Activated naive CD4-positive, alpha-beta T cell treated with Interleukin-2 at 50 U/mL for 16 hours (primary cell): ENCODE measurements around the gene MARK2.
A peak's percentile ranks its signal among the peaks of the same experiment; 100 is the strongest.
"Not testable (repeated sequence)": the region's sequence is repeated elsewhere in the genome, so short reads cannot be mapped to it uniquely, and the experiment has no call there.

Experiments
- DNase-seq: peaks from one replicate; pipeline ENCODE4 v3.0.0-alpha.2; 2020

MARK2 gene

DNA sequence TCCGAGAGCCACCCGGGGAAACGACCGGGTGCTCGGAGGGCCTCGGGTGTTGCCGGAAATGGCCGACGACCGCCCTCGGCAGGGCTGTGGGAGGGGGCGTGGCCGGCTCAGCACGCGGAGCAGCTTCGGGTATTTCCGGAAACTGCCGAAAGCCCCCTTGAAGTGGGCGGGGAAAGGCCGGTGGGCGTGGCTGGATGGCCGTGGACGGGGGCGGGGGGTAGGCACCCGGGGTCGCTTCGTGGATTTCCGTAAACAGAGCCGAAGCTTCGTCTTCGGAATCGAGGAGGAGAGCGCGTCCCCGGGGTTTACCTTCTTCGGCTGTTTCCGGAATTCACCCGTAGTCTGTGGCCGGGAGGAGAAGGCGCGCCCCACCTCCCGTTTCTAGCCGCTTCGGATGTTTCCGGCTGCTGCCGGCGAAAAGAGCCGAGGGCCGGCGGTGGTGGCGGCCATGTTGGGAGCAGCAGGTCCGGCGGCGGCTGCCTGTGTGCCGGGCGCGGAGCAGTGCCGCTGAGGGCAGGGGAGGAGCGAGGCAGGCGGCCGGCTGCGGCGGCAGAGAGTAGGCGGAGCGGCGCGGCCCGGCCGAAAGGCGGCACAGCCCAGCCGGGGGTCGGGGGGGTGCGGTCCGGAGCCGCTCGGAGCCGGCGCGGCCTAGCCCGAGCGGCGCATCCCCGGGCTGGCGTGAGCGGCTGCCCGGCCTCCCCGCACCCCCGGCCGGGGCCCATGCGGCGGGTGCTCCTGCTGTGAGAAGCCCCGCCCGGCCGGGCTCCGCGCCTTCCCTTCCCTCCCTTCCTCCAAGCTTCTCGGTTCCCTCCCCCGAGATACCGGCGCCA lies at the start of gene MARK2:
Gene MARK2 (plus strand): TSS at position 433 of the 830 bp plus-strand sequence. CDS start 397 bp downstream, at position 830.
- peak; percentile 99 for DNase-seq

DNA sequence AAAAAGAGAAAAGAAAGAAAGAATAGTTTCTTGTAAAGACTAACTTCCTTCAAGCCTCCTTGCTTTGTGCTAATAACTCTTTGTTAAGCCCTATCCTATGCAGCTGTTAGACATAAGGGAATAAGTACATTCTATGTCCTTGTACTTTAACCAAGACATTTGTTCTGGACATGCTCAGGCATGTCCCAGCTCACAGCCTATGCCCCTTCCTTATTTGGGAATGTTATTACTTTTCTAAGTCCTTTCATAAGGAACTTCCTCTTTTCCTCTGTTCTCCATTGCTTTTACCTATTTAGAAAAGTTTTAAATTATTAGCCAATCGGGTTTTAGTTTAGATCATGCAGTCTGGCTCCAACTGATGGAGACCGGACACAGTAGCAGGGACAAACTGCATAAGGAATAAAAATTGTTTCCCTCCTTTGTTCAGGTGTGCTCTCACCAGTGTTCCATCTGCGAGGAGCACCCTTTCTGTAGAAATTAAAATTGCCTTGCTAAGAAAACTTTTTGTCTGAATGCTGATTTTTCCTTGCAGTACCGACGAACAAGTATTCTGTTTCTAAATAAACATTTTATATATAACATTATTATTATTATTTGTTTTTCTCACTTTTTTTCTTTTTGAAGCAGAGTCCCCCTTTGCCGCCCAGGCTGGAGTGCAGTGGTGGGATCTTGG lies 47.3 kb upstream of the MARK2 start:
- no peak for DNase-seq

DNA sequence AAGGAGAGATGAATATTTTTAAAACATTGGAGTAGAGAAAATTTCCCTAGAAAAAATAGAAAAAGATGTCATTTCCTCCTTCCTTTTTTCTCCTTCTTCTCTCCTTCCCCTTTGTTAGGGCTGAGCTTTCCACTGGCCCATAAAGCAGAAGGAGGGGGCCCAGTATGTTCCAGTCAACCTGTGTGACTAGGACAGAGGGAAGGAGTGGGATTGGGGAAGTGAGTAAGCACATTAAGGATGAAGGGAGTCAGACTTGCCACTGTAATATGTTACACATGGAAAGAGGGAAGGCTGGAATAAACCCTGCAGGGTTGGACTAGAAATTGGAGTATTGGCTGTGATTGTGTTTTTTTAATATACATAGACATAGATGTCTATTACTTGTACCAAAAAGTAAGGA lies 45.7 kb upstream of the MARK2 start:
- no peak for DNase-seq

DNA sequence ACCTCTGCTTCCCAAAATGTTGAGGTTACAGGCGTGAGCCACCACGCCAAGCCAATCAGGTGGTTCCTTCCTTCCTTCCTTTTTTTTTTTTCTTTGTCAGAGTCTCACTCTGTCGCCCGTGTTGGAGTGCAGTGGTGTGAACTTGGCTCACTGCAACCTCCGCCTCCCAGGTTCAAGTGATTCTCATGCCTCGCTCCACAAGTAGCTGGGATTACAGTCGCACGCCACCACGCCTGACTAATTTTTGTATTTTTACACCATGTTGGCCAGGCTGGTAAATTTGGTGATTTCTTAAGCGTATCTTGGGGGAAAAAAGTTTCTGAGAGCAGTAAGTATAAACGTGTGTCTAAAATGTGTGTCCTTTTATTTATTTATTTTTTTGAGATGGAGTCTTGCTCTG lies 43.8 kb upstream of the MARK2 start:
- DNase-seq = no peak

DNA sequence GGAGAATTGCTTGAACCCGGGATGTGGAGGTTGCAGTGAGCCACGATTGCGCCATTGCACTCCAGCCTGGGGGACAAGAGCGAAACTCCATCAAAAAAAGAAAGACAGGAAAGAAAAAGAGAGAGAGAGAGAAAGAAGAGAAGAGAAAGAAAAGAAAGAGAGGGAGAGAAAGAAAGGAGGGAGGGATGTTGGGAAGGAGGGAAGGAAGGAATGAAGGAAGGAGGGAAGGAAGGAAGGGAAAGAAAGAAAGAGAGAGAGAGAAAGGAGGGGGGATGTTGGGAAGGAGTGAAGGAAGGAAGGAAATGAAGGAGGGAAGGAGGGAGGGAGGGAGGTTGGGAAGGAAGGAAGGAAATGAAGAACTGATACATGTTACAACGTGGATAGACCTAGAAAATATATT lies 38.0 kb upstream of the MARK2 start:
- no peak for DNase-seq

DNA sequence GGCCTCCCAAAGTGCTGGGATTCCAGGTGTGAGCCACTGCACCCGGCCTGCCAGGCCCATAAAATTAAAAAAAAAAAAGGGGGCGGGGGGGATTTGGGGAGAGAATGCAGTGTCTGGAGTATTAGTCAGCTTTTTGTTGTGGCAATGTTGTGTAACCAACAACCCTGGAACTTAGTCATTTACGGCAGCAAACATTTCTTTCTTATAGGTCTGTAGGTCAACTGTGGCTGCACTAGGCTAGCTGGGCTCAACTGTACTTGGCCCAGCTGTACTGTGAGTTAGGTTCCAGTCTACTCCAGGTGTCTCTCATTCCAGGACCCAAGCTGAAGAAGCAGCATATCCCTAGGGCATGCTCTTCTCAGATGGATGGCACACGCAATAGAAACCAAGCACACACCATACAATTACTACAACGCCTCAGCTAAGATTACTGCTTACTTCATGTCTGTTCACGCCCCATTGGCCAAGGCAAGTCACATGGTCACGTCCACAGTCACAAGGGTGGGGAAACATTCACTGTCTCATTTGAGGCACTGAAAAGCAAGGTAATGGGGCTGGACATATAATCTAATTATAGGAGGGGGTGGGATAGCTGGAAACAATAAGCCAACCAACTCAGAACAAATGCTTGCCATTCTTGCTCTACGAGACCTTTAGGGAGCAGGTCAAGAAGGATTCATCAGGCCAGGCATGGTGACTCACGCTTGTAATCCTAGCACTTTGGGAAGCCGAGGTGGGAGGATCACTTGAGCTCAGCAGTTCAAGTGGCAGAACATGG lies 36.1 kb upstream of the MARK2 start:
- no peak for DNase-seq

DNA sequence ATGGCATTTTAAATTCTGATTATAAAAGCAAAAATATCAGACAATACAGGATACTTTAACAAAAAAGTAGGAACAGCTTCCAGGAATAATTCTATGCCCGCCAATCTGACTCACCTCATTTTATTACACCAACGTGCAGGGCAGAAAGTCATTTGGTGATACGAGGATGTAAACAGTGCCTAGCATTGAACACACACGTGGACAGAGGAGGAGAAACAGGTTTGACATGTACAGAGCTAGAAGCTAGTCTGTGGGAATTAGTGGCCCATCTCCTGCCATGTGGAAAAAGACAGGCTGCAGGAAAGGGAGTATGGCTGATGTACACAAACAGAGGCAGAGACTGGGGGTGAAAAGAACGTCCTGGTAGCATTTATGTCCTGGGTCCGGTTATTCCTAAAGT lies 34.7 kb upstream of the MARK2 start:
- no peak for DNase-seq

DNA sequence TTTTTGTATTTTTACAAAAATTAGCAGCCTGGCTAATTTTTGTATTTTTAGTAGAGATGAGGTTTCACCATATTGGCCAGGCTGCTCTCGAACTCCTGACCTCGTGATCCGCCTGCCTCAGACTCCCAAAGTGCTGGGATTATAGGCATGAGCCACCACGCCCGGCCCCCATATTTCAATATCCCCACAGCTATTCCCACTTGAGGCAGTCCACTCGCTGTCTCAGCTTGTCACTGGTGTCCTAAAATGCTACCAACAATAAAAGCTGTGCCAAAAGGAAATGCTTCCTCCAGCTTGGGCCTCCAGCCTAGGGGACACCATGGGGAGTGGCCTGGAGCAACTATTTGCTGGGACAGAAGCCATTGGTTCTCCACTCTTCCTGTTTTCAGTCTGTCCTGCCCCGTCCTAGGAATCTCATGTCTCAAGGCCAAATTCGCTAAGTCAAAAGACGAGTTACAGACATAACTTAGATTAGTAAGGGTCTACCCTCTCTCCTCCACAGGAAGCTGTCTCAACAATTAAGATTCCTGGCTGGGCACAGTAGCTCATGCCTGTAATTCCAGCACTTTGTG lies 33.0 kb upstream of the MARK2 start:
- DNase-seq = no peak

DNA sequence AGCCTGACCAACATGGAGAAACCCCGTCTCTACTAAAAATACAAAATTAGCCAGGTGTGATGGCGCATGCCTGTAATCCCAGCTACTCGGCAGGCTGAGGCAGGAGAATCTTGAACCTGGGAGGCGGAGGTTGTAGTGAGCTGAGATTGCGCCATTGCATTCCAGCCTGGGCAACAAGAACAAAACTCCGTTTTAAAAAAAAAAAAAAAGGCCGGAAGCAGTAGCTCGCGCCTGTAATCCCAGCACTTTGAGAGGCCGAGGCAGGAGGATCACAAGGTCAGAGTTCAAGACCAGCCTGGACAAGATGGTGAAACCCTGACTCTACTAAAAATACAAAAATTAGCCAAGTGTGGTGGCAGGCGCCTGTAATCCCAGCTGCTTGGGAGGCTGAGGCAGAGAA lies 28.5 kb upstream of the MARK2 start:
- not testable (repeated sequence) for DNase-seq

DNA sequence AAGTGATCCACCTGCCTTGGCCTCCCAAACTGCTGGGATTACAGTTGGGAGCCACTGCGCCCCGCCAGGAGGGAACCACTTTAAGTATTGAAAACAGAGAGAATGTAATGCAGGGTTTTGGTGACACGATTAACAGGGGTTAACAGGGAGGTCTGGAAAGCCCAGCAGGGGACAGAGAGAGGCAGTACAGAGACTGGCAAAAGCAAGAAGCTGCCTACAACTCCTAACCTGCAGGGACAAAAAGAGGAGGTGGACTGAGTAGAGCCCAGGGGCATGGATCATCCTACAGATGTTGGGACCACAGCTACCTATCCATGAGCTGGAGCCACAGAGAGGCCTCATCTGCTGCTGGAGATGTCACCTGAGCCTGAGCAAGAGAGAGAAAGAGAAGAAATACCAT lies 27.4 kb upstream of the MARK2 start:
- no peak for DNase-seq

DNA sequence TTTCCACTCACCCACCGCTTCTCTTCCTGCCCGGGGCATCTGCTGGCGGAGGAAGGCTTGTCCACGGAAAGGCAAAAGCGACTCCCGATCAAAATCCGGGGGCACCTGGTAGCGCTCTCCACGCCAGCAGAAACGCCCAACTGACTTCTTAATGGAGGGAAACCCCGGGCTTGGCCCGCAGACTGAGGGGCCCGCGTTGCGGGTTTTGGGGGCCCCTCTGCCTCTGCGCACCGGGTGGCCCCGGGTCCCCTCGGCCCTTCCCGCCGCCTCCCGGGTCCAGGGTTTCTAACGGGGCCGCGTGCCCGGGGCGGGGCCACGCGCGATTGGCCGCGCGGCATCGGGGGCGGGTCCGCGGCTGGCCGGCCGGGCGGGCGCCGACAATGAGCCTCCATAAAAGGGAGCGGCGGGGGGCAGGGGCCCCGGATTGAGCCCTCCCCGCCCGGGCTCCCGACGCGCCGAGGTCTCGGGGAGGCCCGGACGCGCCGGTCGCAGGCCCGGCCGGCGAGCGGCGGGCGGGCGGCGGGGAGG lies 25.8 kb upstream of the MARK2 start, which contains the start of gene SPINDOC:
Gene SPINDOC (plus strand): TSS at position 422 of the 528 bp plus-strand sequence. CDS start 231 bp downstream, outside the sequence.
- DNase-seq = peak; percentile 75

DNA sequence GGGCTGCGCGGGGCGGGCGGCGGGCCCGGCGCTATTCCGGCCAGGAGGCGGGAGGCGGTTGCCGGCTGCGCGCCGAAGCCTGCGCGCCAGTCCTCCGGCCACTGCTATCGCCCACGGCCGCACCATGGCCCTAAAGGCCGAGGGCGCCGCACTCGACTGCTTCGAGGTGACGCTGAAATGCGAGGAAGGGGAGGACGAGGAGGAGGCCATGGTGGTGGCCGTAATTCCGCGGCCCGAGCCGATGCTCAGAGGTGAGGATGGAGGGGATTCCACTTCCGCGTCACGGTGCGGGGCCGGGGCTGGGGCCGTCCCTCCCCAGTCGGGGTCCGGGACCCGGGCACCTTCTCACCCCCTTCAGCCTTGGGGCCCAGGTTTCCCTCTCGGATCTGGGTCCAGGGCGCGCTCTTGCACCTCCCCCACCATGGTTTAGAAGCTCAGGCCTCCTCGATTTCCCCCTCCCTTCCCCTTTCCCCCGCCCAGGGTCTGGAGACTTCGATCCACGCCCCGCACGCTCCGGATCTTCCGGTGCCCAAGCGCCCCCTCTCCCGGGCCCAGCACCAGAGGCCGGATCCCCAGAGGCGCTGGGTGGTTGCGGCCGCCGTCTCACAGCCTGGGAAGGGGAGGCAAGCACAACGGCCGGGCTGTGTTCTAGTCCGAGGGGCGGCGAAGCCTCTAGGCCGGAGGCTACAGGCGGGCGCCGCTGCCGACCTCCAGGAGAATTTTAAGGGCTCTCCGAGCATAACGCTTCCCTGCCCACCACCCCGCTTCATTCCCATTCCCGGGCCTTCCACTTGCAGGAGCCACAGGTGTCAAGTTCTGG lies 25.1 kb upstream of the MARK2 start:
- DNase-seq = peak; percentile 42

DNA sequence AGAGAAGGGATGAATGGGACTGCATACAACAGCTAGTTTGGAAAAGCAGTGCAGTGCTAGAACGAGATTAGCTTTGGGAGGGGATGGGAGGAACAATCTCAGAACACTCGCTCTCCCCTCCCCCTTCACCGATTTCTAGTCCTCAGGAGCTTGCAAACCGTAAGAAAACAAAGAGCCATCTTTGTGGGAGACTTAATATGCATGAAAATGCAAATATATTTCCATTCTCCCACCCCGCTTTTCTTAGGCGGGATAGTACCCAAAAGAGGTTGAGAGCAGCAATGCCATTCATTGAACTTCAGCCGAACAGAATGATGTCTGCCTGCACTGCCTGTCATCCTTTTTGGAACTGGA lies 24.6 kb upstream of the MARK2 start:
- DNase-seq = no peak

DNA sequence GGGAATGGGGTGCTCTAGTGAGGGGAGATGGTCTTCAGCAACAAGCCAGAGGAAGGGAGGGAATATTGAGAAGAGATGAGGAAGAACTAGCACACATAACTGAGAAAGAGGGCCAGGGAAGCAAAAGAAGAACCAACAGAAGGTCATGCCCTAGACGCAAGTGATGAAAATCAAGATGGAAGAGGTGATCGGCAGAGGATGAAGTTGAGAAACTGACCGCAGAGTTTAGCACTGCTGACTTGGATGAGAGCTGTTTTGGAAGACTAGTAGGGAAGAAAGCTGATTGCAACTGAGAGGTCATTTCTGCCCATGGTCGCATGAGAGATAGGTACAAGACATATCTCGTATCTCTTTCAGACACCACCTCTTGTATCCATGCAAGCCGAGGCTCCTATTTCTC lies 22.7 kb upstream of the MARK2 start:
- DNase-seq = no peak

DNA sequence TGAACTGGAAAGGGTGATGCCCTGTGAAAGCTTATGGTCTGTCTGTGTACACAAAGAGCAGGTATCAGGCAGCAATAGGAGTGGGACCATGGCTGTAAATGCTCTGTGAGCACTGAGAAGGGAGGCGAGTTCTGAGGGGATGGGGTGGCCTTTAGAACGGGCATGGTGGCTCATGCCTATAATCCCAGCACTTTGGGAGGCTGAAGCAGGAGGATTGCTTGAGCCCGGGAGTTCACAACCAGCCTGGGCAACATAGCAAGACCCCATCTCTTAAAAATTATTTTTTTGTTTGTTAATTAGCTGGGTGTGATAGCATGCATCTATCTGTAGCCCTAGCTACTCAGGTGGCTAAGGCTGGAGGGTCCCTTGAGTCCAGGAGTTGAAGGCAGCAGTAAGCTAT lies 22.2 kb upstream of the MARK2 start:
- no peak for DNase-seq

DNA sequence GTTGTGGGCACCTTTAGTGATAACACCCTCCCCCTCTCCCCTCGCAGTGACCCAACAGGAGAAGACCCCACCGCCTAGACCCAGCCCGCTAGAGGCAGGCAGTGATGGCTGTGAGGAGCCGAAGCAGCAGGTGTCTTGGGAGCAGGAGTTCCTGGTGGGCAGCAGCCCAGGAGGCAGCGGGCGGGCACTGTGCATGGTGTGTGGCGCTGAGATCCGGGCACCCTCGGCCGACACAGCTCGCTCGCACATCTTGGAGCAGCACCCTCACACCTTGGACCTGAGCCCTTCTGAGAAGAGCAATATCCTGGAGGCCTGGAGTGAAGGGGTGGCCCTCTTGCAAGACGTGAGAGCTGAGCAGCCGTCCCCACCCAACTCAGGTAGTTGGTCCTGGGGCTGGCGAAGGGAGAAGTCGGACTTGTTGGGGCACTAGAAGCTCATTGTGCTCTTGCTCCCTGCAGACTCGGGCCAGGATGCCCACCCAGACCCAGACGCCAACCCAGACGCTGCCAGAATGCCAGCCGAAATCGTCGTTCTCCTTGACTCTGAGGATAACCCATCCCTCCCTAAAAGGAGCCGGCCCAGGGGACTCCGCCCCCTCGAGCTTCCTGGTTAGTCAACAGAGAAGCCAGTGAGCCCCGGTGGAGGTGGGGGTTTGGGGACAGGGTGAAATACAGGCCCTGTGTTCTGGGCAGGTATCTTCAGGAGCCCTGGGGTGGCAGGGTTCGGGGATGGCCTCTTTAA lies 21.0 kb upstream of the MARK2 start:
- DNase-seq = no peak

DNA sequence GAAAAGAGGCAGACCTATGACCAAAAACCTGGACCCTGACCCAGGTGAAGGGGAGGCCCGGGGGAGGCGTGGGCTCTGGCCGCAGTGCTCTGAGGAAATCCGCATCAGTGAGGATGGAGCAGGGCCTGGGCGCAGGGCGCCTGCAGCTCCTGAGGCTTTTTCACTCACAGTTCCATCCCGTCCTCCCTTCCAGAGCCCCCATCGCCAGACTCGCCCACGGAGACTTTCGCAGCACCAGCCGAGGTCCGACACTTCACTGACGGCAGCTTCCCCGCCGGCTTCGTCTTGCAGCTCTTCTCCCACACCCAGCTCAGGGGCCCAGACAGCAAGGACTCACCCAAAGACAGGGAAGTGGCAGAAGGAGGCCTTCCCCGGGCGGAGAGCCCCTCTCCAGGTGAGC lies 20.3 kb upstream of the MARK2 start:
- no peak for DNase-seq

DNA sequence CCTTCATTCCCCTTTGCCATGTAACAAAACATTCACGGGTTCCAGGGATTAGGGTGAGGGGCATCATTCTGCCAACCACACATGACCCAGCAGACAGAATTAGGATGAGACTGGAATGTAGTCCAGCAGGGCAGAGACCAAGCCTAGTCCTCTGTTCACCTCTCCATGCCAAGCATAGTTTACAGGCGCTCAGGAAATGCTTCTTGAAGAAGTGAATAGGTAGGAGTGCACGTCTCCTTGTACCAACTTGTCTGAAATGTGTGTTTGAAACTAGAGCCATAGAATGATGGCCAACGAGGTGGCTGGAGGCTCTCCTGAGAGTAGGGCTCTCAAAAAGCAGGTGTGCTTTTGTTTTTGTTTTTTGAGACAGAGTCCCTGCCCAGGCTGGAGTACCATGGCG lies 17.5 kb upstream of the MARK2 start:
- DNase-seq = no peak

DNA sequence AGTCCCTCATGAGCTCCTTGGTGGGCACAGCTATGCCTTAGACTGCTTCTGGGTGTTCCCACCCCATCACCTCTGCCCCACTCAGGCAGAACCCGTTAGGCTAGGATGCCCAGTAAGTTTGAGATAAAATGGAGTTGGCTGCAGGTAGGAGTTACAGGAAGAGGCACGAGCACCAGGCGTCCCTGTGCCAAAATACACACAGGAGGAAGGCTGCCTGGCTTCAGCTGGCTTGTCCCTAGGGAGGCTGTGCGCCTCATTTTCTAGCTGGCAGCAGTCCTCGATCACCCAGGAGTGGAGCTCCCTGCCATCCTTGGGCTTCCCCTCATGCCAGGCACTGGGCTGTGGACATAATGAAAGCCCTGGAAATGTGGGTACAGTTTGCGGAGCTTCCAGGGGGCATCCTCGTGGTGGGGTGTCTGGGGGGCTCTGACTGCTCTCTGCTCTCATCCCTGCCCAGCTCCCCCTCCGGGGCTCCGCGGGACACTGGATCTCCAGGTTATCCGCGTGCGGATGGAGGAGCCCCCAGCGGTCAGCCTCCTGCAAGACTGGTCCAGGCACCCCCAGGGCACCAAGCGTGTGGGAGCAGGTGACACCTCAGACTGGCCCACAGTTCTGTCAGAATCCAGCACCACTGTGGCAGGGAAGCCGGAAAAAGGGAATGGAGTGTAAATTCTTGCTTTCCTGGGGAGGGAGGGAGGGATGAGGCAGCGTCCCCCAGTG lies 12.3 kb upstream of the MARK2 start:
- DNase-seq = no peak

DNA sequence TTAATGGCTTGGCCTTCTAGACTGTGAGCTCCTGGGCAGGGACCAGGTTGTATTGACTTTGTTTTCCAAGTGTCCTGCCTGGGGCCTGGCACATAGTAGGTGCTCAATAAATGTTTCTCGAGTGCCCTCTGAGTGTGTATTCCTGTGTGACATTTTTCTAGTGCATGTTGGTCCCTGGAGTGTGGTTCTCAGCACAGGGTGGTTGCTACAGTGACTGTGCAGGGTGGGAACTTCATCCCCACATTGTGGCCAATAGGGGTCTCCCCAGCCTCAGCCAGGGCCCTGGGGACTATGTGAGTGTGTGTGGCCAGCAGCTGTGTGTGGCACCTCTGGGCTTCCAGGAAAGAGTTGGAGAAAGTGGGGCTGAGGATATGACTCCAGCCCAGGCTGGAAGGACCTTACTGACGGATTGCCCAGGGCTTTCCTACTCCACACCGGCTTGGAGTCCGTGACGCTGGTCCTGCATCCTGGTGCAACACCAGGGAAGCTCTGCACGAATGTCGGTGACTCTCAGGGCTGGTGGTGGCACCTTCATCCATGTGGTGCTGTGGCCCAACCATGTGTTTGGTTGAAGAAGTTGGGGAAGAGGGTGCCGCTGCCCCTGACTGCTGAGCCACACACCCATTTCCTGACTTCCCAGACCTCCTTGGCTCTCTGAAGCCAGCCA lies 9.0 kb upstream of the MARK2 start:
- DNase-seq = no peak
